ENCODE measurements around the gene CDC42.

CDC42 gene

DNA sequence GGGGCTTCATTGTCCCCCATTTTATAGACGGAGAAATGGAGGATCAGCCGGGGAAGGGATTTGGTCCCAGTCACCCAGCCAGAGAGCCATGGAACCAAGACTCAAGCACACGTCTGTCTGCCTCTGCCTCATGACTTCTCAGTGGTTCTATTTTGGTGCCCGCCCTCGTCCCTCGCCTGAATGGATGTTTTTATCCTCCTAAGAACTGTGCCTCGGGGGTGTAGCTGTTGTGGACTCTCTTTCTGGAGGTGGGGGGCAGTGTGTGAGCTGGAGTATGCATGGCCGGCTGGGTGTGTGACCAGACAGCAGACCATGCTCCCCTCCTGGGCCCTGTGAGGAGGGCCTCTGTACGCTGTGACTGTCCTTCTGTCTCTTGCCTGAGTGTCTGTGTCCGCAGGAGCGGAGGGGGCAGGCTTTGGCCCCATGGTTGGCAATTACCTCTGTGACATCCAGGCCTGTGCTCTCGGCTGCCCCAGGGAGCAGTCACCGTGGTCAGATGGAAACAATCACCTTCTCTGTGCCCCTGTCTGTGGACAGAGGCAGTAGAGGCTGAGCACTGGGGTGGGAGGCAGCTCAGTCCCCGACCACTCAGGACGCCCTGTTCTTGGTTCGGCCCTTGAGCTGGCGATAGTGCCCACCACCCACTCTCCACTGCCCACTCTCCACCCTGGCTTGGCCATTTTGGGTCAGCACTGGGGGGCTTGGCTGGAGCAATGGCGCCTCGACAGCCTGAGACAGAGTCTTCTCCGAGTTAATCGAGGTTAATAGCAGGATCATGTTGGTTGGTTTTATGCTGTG lies 70.0 kb downstream of the CDC42 start:
- no peak for TF ChIP-seq CTCF (IDR thresholded peaks at IDR 0.05; ENCODE audit: extremely low read depth, missing control alignments)
- no peak for DNase-seq (ENCODE audit: low spot score)

DNA sequence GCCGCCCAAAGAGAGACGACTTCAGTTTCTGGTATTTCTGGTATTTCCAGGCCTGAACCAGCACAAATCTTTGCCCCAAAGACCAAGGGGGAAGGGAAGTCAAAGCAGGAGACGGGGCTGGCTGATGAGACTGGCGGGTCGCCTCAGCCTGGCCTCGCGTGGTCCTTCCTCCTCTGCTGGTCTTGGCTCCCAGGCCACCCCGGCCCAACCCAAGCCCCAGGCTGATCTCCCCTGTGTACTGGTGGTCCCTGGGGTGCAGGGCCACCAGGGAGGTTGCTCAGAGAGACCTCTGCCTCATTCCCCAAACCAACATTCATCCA lies 70.5 kb downstream of the CDC42 start:
- DNase-seq (ENCODE audit: low spot score): no peak

DNA sequence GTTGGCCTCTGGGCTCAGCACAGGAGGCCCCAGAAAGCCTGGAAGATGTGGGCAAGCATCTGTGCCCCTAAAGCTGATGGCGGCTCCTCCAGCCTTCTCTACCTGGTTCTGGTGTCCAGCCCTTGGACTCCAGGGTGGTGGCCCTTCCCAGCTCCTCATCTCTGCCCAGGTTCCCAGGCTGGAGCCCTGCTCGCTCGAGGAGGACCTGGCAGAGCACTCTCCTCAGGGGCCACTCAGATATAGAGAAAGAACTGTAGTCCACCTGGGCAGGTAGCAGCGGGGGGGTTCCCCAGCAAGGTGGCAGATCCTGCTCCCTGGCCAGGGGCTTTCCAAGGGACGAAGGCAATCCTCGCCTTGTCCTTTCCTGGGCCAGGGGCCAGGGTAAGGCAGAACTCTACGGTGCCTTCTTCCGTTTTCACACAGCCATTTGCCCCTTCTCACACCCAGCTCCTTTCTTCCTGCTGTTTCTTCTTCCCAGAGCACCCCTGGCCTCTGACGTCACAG lies 71.4 kb downstream of the CDC42 start:
- TF ChIP-seq CTCF (IDR thresholded peaks at IDR 0.05; ENCODE audit: extremely low read depth, missing control alignments): no peak
- DNase-seq (ENCODE audit: low spot score): no peak

More for the DNA sequence above, 70.5 kb downstream of the CDC42 start:
- TF ChIP-seq CTCF (IDR thresholded peaks at IDR 0.05; ENCODE audit: extremely low read depth, missing control alignments): no peak

DNA sequence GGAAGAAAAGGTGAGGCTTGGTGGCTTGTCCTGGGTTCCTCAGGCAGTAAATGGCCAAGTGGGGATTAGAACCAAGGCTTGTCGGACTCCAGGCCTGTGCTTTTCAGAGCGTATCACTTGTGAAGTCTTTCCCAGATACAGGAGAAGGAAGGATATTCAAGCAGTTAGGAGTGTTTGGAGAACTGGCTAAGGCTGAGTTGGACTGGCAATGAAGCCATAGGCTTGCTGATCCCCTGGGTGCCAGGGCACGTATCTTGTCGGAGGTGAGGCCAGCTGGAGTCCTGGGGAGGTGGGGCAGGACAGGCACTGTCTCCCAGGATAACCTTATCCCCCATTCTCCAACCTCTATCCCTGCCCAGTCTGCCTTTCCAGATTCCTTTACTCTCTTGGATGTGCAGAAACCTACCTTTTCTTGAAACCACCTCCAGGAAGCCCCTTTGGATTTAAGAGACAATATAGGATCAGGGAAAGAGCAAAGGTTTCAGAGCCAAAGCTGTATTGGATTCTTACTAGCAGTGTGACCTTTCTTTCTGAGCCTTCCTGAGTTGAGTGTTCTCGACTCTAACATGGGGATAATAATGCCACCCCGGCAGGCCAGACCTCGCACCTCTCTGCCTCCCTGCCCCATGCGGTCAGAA lies 72.2 kb downstream of the CDC42 start:
- TF ChIP-seq CTCF (IDR thresholded peaks at IDR 0.05; ENCODE audit: extremely low read depth, missing control alignments): no peak
- no peak for DNase-seq (ENCODE audit: low spot score)

DNA sequence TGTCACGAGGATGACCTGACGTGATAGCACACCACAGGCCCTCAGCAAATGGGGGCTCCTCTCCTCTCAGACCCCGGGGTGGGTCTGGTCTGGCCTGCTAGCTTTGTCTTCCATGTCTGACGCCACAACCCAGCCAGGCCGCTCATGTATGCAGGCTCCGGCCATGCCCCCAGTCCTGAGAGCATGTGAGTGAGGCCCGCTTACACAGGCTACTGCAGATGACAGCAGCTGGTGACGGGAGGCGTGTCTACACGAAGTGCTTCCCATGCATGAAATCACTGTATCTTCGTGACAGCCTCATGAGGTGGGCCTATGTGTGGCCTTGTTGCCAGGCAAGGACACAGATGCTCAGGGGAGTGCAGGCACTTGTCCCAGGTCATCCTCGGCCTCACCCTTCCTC lies 74.0 kb downstream of the CDC42 start:
- TF ChIP-seq CTCF (IDR thresholded peaks at IDR 0.05; ENCODE audit: extremely low read depth, missing control alignments): no peak
- no peak for DNase-seq (ENCODE audit: low spot score)

DNA sequence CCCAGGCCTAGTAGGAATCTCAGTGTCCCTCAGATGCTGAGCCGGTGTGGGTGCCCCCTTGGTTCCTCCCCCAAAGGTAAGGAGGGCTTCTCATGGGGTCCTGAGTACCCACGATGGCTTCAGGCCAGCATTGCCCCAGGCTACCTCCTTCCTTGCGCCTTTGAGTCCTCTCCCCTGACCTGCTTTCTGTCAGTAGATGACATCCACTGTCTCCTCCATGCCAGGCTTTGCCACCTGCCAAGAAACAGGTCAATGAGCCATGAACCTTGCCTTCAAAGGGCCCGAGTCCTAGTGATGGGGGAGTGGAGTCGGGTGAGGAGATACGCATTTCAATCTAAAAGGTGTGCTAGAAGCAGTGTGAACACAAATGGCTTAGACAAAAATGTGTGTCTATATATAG lies 74.7 kb downstream of the CDC42 start:
- DNase-seq (ENCODE audit: low spot score): no peak
- TF ChIP-seq CTCF (IDR thresholded peaks at IDR 0.05; ENCODE audit: extremely low read depth, missing control alignments): no peak

DNA sequence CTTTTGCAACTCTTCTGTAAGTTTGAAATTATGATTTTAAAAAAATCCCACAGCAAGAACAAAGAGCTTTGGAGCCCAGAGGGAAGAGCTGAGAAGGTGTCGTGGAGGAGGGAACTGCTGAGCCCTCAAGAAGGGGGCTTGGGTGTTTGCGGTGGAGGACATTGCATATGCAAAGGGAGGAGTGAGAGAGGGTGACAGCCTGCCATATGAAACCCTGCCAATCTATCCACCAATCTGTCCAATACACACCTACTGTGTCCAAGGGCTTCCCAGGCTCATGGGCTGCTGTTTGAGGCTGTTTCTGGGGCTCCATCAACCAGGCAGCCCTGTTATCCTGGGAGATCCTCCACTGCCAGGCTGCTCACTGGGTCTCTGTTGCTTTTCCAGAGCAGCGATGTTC lies 75.2 kb downstream of the CDC42 start:
- no peak for DNase-seq (ENCODE audit: low spot score)
- TF ChIP-seq CTCF (IDR thresholded peaks at IDR 0.05; ENCODE audit: extremely low read depth, missing control alignments): no peak

Data from GM20000 (cell line).